Neuronal stem cell (in vitro differentiated cells): ENCODE results near the gene TMEM88. TPM values are rescaled to one million over a fixed set of nuclear protein-coding genes. Genes with fewer than 3 reads are reported as not detected.

Experiments used
- DNase-seq: peaks from one replicate; pipeline ENCODE4 v3.0.0-alpha.2; 2013; ENCODE audit warnings: low spot score
- H2AFZ ChIP-seq: one replicate; pipeline ENCODE4 v1.6.1; 2013; ENCODE audit warnings: mild to moderate bottlenecking, low read length, inconsistent platforms
- H2AK5ac ChIP-seq: 2 replicates; pipeline ENCODE4 v1.6.1; 2013; ENCODE audit warnings: low read depth, mild to moderate bottlenecking, inconsistent platforms, low read length, moderate library complexity, mixed read lengths
- H2BK120ac ChIP-seq: 2 replicates; pipeline ENCODE4 v1.6.1; 2013; ENCODE audit warnings: low read depth, mild to moderate bottlenecking, inconsistent platforms, low read length, moderate library complexity, mixed read lengths
- H2BK12ac ChIP-seq: one replicate; pipeline ENCODE4 v1.6.1; 2013; ENCODE audit warnings: low read length, inconsistent platforms
- H2BK15ac ChIP-seq: 2 replicates; pipeline ENCODE4 v1.6.1; 2013; ENCODE audit warnings: mild to moderate bottlenecking, low read length, inconsistent platforms, mixed read lengths
- H2BK5ac ChIP-seq: one replicate; pipeline ENCODE4 v1.6.1; 2013; ENCODE audit warnings: inconsistent platforms, mild to moderate bottlenecking, low read length, moderate library complexity
- H3K14ac ChIP-seq: one replicate; pipeline ENCODE4 v1.6.1; 2013; ENCODE audit warnings: low read length, inconsistent platforms
- H3K18ac ChIP-seq: 2 replicates; pipeline ENCODE4 v1.6.1; 2013; ENCODE audit warnings: low read length, inconsistent platforms
- H3K23ac ChIP-seq: 2 replicates; pipeline ENCODE4 v1.6.1; 2013; ENCODE audit warnings: low read depth, mild to moderate bottlenecking, mixed read lengths, low read length, inconsistent platforms; ENCODE audit not compliant: poor library complexity
- H3K27ac ChIP-seq: replicated peaks from 3 replicates; pipeline ENCODE4 v1.5.1; 2013; ENCODE audit warnings: low read length, inconsistent platforms
- H3K27me3 ChIP-seq, 3 experiments: 2 replicates each; pipeline ENCODE4 v1.6.1; 2013; ENCODE audit warnings: low read length in 3 of 3, mild to moderate bottlenecking in 2 of 3, inconsistent platforms in 1 of 3, low read depth in 1 of 3, mixed read lengths in 1 of 3, moderate library complexity in 1 of 3; ENCODE audit not compliant: control insufficient read depth in 3 of 3, insufficient read depth in 3 of 3
- H3K36me3 ChIP-seq, 2 donors: replicated peaks in 1 of 2; 2 replicates each; pipeline ENCODE4 v1.6.1; 2013; ENCODE audit warnings: low read length in 2 of 2; ENCODE audit not compliant: control insufficient read depth in 2 of 2, insufficient read depth in 2 of 2
- H3K4ac ChIP-seq: 2 replicates; pipeline ENCODE4 v1.6.1; 2013; ENCODE audit warnings: inconsistent platforms, mild to moderate bottlenecking, low read length, moderate library complexity
- H3K4me1 ChIP-seq, 2 donors: 1 replicate in 1 of 2; 2 replicates in 1 of 2; pipeline ENCODE4 v1.6.1; 2013; ENCODE audit warnings: low read length in 2 of 2, low read depth in 1 of 2; ENCODE audit not compliant: control insufficient read depth in 2 of 2, insufficient read depth in 1 of 2
- H3K4me2 ChIP-seq: one replicate; pipeline ENCODE4 v1.6.1; 2013; ENCODE audit warnings: mild to moderate bottlenecking, low read length, inconsistent platforms; ENCODE audit not compliant: insufficient read depth, poor library complexity, severe bottlenecking
- H3K4me3 ChIP-seq, 2 donors: 2 replicates each; pipeline ENCODE4 v1.5.1; 2013; ENCODE audit warnings: low read length in 2 of 2, mild to moderate bottlenecking in 2 of 2, inconsistent platforms in 1 of 2, moderate library complexity in 1 of 2
- H3K79me1 ChIP-seq: one replicate; pipeline ENCODE4 v1.6.1; 2013; ENCODE audit warnings: low read depth, mild to moderate bottlenecking, inconsistent platforms, low read length, moderate library complexity
- H3K9ac ChIP-seq: one replicate; pipeline ENCODE4 v1.6.1; 2013; ENCODE audit warnings: mild to moderate bottlenecking, low read depth, low read length, inconsistent platforms; ENCODE audit not compliant: poor library complexity
- H3K9me3 ChIP-seq, 2 donors: replicated peaks in 1 of 2; 2 replicates each; pipeline versions ENCODE3 to v1.6.1; 2013; ENCODE audit warnings: low read length in 2 of 2, mild to moderate bottlenecking in 2 of 2, inconsistent platforms in 1 of 2, low read depth in 1 of 2, mixed read lengths in 1 of 2, moderate library complexity in 1 of 2; ENCODE audit not compliant: control insufficient read depth in 2 of 2, insufficient read depth in 1 of 2
- H4K8ac ChIP-seq: one replicate; pipeline ENCODE4 v1.6.1; 2013; ENCODE audit warnings: low read depth, mild to moderate bottlenecking, inconsistent platforms, low read length, moderate library complexity
- H4K91ac ChIP-seq: one replicate; pipeline ENCODE4 v1.6.1; 2013; ENCODE audit warnings: low read length, low read depth, mild to moderate bottlenecking, inconsistent platforms; ENCODE audit not compliant: poor library complexity
- WGBS, 2 donors: extraction: QIAGEN DNeasy Blood & Tissue Kit; methylation state at CpG; one replicate each; pipeline ENCODE4 v1.1.7; 2013; ENCODE audit warnings: missing lambda C conversion rate in 2 of 2, mixed read lengths in 1 of 2; ENCODE audit not compliant: insufficient read length in 2 of 2, insufficient replicate concordance in 1 of 2; ENCODE audit errors: extremely low coverage in 2 of 2; 5-methylcytosine and 5-hydroxymethylcytosine counted together
- polyA plus RNA-seq, 2 experiments: library from polyadenylated mRNA; stranded (reverse); fragments of 200-250 nt; gene quantifications; one replicate each; pipeline ENCODE4 v1.2.3, GENCODE V29; 2013

The TMEM88 gene, protein sequence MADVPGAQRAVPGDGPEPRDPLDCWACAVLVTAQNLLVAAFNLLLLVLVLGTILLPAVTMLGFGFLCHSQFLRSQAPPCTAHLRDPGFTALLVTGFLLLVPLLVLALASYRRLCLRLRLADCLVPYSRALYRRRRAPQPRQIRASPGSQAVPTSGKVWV
- polyA plus RNA-seq (2013, experiment 1 of 2): 132 TPM
- 128 TPM for polyA plus RNA-seq (2013, experiment 2 of 2)

DNA sequence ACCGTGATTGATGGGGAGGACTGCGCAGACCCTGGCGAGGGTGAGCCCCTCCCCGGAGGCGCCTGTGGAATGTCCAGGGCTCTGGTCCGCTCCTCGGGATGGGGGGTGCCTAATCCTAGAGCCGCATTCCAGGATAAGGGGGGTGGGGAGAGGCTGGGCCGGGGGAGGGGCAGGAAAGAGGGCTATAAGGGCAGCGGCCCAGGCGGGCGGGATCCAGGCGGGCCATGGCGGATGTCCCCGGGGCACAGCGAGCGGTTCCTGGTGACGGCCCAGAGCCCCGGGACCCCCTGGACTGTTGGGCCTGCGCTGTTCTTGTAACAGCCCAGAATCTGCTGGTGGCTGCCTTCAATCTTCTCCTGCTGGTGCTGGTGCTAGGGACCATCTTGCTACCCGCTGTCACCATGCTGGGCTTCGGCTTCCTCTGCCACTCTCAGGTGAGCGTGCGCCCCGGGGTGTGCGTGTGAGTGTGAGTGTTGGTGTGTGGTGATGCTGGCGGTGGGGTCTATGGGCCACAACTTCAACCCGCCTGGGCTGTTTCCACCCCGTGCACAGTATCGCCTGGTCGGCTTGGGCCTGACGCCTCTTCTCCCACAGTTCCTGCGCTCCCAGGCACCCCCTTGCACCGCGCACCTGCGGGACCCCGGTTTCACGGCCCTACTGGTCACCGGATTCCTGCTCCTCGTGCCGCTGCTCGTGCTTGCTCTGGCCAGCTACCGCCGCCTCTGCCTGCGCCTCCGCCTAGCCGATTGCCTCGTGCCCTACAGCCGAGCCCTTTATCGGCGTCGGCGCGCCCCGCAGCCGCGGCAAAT is at the start of gene TMEM88:
Gene TMEM88 (plus strand): TSS at position 216 of the 809 bp plus-strand sequence. CDS start 9 bp downstream, at position 225.
- Histone ChIP-seq H4K8ac (peak within 1 kb of the TSS; percentile 92), H3K27ac (peak within 1 kb of the TSS; percentile 80), H3K4me1 (peaks cover 32 to 39% of the 10 kb centered on the region in 2 donors), H3K4me2 (peak within 1 kb of the TSS; percentile 100), H2BK15ac (peak within 1 kb of the TSS; percentile 100), H3K27me3 (peaks cover 0 to 9% (median 0%) of the 10 kb centered on the region in 3 experiments), H2AFZ (peak within 1 kb of the TSS; percentile 93), H2BK120ac (peak within 1 kb of the TSS; percentile 95), H3K9ac (peak within 1 kb of the TSS; percentile 98), H3K4me3 (peak within 1 kb of the TSS; percentile 63 to 93), H3K14ac (peak within 1 kb of the TSS; percentile 92), H3K18ac (peak within 1 kb of the TSS; percentile 100), H3K79me1 (peaks cover 8% of the 10 kb centered on the region), H3K9me3 (no peaks in the 10 kb centered on the region), H3K36me3 (peaks cover 29 to 65% of the 10 kb centered on the region in 2 donors), H3K4ac (peak within 1 kb of the TSS; percentile 94), H2AK5ac (peak within 1 kb of the TSS; percentile 100), H3K23ac (peak within 1 kb of the TSS; percentile 99), H2BK5ac (peak within 1 kb of the TSS; percentile 92), H4K91ac (peak within 1 kb of the TSS; percentile 82), H2BK12ac (peak within 1 kb of the TSS; percentile 100)
- peak; percentile 83 for DNase-seq
- no CpG with 5 or more reads among the region's 57 CpGs for WGBS, 2 donors

DNA sequence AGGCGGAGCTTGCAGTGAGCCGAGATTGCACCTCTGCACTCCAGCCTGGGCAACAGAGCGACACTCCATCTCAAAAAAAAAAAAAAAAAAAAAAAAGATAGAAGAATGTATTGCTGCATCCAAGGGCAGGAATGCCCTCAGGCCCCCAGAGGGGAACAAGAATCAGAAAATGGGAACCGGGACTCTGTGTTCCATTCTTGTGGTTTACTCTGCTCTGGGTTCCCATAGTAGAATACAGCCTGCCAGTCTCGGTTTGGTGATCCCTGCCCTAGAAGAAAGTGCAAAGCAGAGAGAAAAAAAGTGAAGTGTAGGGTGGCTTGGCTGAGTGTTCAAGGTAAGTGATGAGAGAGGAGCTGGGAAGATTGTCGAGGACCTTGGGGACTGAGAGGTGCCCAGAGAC is 48.3 kb upstream of the TMEM88 start:
- Histone ChIP-seq H2AFZ (no peak overlapping the region), H3K14ac (no peak overlapping the region), H3K36me3 (no peaks in the 10 kb centered on the region), H2BK5ac (no peak overlapping the region), H2BK12ac (no peak overlapping the region), H3K4me3 (no peak overlapping the region), H2AK5ac (no peak overlapping the region), H3K27me3 (peaks cover 0 to 23% (median 0%) of the 10 kb centered on the region in 3 experiments), H3K79me1 (no peaks in the 10 kb centered on the region), H3K4me1 (peaks cover 0 to 1% of the 10 kb centered on the region in 2 donors), H2BK15ac (no peak overlapping the region), H4K8ac (peak overlapping the region; percentile 17), H3K27ac (no peak overlapping the region), H3K9ac (no peak overlapping the region), H4K91ac (no peak overlapping the region), H3K23ac (no peak overlapping the region), H3K9me3 (no peaks in the 10 kb centered on the region), H3K4me2 (no peak overlapping the region), H3K4ac (no peak overlapping the region), H3K18ac (no peak overlapping the region), H2BK120ac (no peak overlapping the region)
- no CpG with 5 or more reads among the region's 6 CpGs for WGBS, 2 donors
- no peak for DNase-seq

GRCh38 chr17:7807206-7807605 is 47.7 kb upstream of the TMEM88 start:
- H3K4me1 ChIP-seq: no peaks in the 10 kb centered on the region
- no peaks in the 10 kb centered on the region for H3K9me3 ChIP-seq
- no peak overlapping the region for H4K91ac ChIP-seq
- H3K4me3 ChIP-seq: no peak overlapping the region
- DNase-seq: no peak
- no CpG with 5 or more reads among the region's 21 CpGs for WGBS, 2 donors
- no peak overlapping the region for H2BK120ac ChIP-seq
- H2BK12ac ChIP-seq: no peak overlapping the region
- no peak overlapping the region for H2BK5ac ChIP-seq
- H2AK5ac ChIP-seq: no peak overlapping the region
- H2BK15ac ChIP-seq: no peak overlapping the region
- H3K4me2 ChIP-seq: no peak overlapping the region
- H2AFZ ChIP-seq: no peak overlapping the region
- H4K8ac ChIP-seq: no peak overlapping the region
- no peak overlapping the region for H3K9ac ChIP-seq
- H3K23ac ChIP-seq: peak overlapping the region; percentile 68
- peak overlapping the region; percentile 18 for H3K18ac ChIP-seq
- H3K27me3 ChIP-seq: peaks cover 0 to 23% (median 0%) of the 10 kb centered on the region in 3 experiments
- no peaks in the 10 kb centered on the region for H3K36me3 ChIP-seq
- no peaks in the 10 kb centered on the region for H3K79me1 ChIP-seq
- H3K14ac ChIP-seq: no peak overlapping the region
- no peak overlapping the region for H3K4ac ChIP-seq
- no peak overlapping the region for H3K27ac ChIP-seq
